H9 (cell line): Measurements from ENCODE around the gene CTSW. TPM values are rescaled to one million over a fixed set of nuclear protein-coding genes. Genes with fewer than 3 reads are reported as not detected.

ENCODE experiments used
- DNase-seq: peaks from one replicate; pipeline ENCODE4 v3.0.0-alpha.2; 2017
- H2AFZ ChIP-seq: one replicate; pipeline ENCODE4 v1.6.1; 2013; ENCODE audit warnings: mild to moderate bottlenecking, low read length, control low read depth, moderate library complexity
- H2AK5ac ChIP-seq: 2 replicates; pipeline ENCODE4 v1.6.1; 2013; ENCODE audit warnings: low read length, control low read depth, mixed read lengths; ENCODE audit not compliant: insufficient read length
- H2BK120ac ChIP-seq: one replicate; pipeline ENCODE4 v1.6.1; 2013; ENCODE audit warnings: low read depth, mild to moderate bottlenecking, low read length, control low read depth, inconsistent platforms; ENCODE audit not compliant: poor library complexity, severe bottlenecking
- H2BK12ac ChIP-seq: 2 replicates; pipeline ENCODE4 v1.6.1; 2013; ENCODE audit warnings: low read length, control low read depth, mixed read lengths, low read depth; ENCODE audit not compliant: insufficient read length
- H2BK15ac ChIP-seq: 2 replicates; pipeline ENCODE4 v1.6.1; 2013; ENCODE audit warnings: low read depth, low read length, control low read depth
- H2BK20ac ChIP-seq: one replicate; pipeline ENCODE4 v1.6.1; 2013; ENCODE audit warnings: low read depth, mild to moderate bottlenecking, low read length, control low read depth, inconsistent platforms; ENCODE audit not compliant: poor library complexity, severe bottlenecking
- H2BK5ac ChIP-seq: 2 replicates; pipeline ENCODE4 v1.6.1; 2013; ENCODE audit warnings: low read length, control low read depth, mixed read lengths; ENCODE audit not compliant: insufficient read length
- H3K14ac ChIP-seq: 2 replicates; pipeline ENCODE4 v1.6.1; 2013; ENCODE audit warnings: low read length, control low read depth; ENCODE audit not compliant: insufficient read depth
- H3K18ac ChIP-seq: 2 replicates; pipeline ENCODE4 v1.6.1; 2013; ENCODE audit warnings: low read depth, mild to moderate bottlenecking, mixed read lengths, low read length, control low read depth; ENCODE audit not compliant: insufficient read length
- H3K23ac ChIP-seq: 2 replicates; pipeline ENCODE4 v1.6.1; 2013; ENCODE audit warnings: low read length, control low read depth, mixed read lengths, low read depth; ENCODE audit not compliant: insufficient read length
- H3K23me2 ChIP-seq: 2 replicates; pipeline ENCODE4 v1.6.1; 2013; ENCODE audit warnings: low read depth, mild to moderate bottlenecking, mixed read lengths, low read length, control low read depth; ENCODE audit not compliant: insufficient read length, poor library complexity, severe bottlenecking
- H3K27ac ChIP-seq: 2 replicates; pipeline ENCODE4 v1.5.1; 2013; ENCODE audit warnings: low read length, control low read depth, mixed read lengths, low read depth; ENCODE audit not compliant: insufficient read length
- H3K27me3 ChIP-seq: 2 replicates; pipeline ENCODE4 v1.6.1; 2013; ENCODE audit warnings: low read length, control low read depth, inconsistent platforms; ENCODE audit not compliant: insufficient read depth
- H3K4ac ChIP-seq: 2 replicates; pipeline ENCODE4 v1.6.1; 2013; ENCODE audit warnings: low read depth, mild to moderate bottlenecking, control low read depth, inconsistent platforms, low read length, moderate library complexity
- H3K4me1 ChIP-seq: 2 replicates; pipeline ENCODE4 v1.6.1; 2013; ENCODE audit warnings: low read length, control low read depth, inconsistent platforms; ENCODE audit not compliant: insufficient read depth
- H3K4me2 ChIP-seq: 2 replicates; pipeline ENCODE4 v1.6.1; 2013; ENCODE audit warnings: low read length, control low read depth, mixed read lengths; ENCODE audit not compliant: insufficient read length, insufficient read depth
- H3K56ac ChIP-seq: 2 replicates; pipeline ENCODE4 v1.6.1; 2013; ENCODE audit warnings: low read depth, mild to moderate bottlenecking, mixed read lengths, low read length, control low read depth; ENCODE audit not compliant: insufficient read length
- H3K79me1 ChIP-seq: 2 replicates; pipeline ENCODE4 v1.6.1; 2013; ENCODE audit warnings: low read depth, mild to moderate bottlenecking, moderate library complexity, low read length, control low read depth, inconsistent platforms; ENCODE audit not compliant: insufficient read depth, poor library complexity, severe bottlenecking
- H3K79me2 ChIP-seq: 2 replicates; pipeline ENCODE4 v1.6.1; 2013; ENCODE audit warnings: low read length, control low read depth, inconsistent platforms; ENCODE audit not compliant: insufficient read depth
- H3K9ac ChIP-seq: 2 replicates; pipeline ENCODE4 v1.6.1; 2013; ENCODE audit warnings: low read length, control low read depth, mixed read lengths; ENCODE audit not compliant: insufficient read length; ENCODE audit errors: extremely low read depth
- H3K9me3 ChIP-seq: one replicate; pipeline ENCODE4 v1.6.1; 2013; ENCODE audit warnings: low read depth, low read length, inconsistent platforms; ENCODE audit not compliant: control insufficient read depth
- H3T11ph ChIP-seq: one replicate; pipeline ENCODE4 v1.6.1; 2013; ENCODE audit warnings: mild to moderate bottlenecking, low read length, control low read depth, inconsistent platforms
- H4K20me1 ChIP-seq: one replicate; pipeline ENCODE4 v1.6.1; 2013; ENCODE audit not compliant: control insufficient read depth, insufficient read length, insufficient read depth
- H4K5ac ChIP-seq: 2 replicates; pipeline ENCODE4 v1.6.1; 2013; ENCODE audit warnings: low read depth, mild to moderate bottlenecking, mixed read lengths, low read length, control low read depth; ENCODE audit not compliant: insufficient read length
- H4K8ac ChIP-seq: replicated peaks from 2 replicates; pipeline ENCODE4 v1.6.1; 2013; ENCODE audit warnings: low read length, control low read depth, mixed read lengths, low read depth; ENCODE audit not compliant: insufficient read length
- H4K91ac ChIP-seq: 2 replicates; pipeline ENCODE4 v1.6.1; 2013; ENCODE audit warnings: low read depth, mild to moderate bottlenecking, moderate library complexity, mixed read lengths, low read length, control low read depth; ENCODE audit not compliant: insufficient read length
- H3K27ac Mint-ChIP-seq, 3 experiments: 2 replicates in 2 of 3; 3 replicates in 1 of 3; pipeline ENCODE4 v1.8.0; 2020 to 2021; ENCODE audit warnings: mixed read lengths in 3 of 3, mild to moderate bottlenecking in 1 of 3, moderate library complexity in 1 of 3
- H3K27me3 Mint-ChIP-seq: 2 replicates; pipeline ENCODE4 v1.8.0; 2021; ENCODE audit warnings: low read depth, mild to moderate bottlenecking, moderate library complexity, mixed read lengths
- H3K36me3 Mint-ChIP-seq, 3 experiments: 2 replicates in 2 of 3; 3 replicates in 1 of 3; pipeline ENCODE4 v1.8.0; 2020 to 2021; ENCODE audit warnings: low read depth in 3 of 3, mixed read lengths in 3 of 3; ENCODE audit not compliant: insufficient read depth in 1 of 3
- H3K4me1 Mint-ChIP-seq, 2 experiments: 2 replicates each; pipeline ENCODE4 v1.8.0; 2020; ENCODE audit warnings: mixed read lengths in 2 of 2
- H3K4me3 Mint-ChIP-seq, 2 experiments: 2 replicates in 1 of 2; 3 replicates in 1 of 2; pipeline ENCODE4 v1.8.0; 2020 to 2021; ENCODE audit warnings: mild to moderate bottlenecking in 2 of 2, mixed read lengths in 2 of 2, moderate library complexity in 1 of 2
- H3K9me3 Mint-ChIP-seq, 2 experiments: 2 replicates in 1 of 2; 3 replicates in 1 of 2; pipeline ENCODE4 v1.8.0; 2020; ENCODE audit warnings: mild to moderate bottlenecking in 2 of 2, mixed read lengths in 2 of 2, moderate library complexity in 1 of 2
- WGBS: extraction: QIAGEN DNeasy Blood & Tissue Kit; methylation state at CpG from one replicate; pipeline ENCODE4 v1.1.7; 2013; ENCODE audit warnings: missing lambda C conversion rate, low lambda C conversion rate, mixed read lengths; ENCODE audit not compliant: insufficient read length; ENCODE audit errors: extremely low coverage; 5-methylcytosine and 5-hydroxymethylcytosine counted together
- total RNA-seq: library from RNA; stranded (reverse); gene quantifications from 2 replicates; pipeline ENCODE4 v1.2.1, GENCODE V29; 2021
- TF ChIP-seq, protein P1 (sequence below): fragments of 200-600 bp; sonication (generic); conservative IDR thresholded peaks from 3 replicates; pipeline ENCODE4 v1.8.0; 2021; ENCODE audit warnings: antibody characterized with exemption, mild to moderate bottlenecking

Gene CTSW
- total RNA-seq, 1 experiment from 2014 or later = not detected

DNA sequence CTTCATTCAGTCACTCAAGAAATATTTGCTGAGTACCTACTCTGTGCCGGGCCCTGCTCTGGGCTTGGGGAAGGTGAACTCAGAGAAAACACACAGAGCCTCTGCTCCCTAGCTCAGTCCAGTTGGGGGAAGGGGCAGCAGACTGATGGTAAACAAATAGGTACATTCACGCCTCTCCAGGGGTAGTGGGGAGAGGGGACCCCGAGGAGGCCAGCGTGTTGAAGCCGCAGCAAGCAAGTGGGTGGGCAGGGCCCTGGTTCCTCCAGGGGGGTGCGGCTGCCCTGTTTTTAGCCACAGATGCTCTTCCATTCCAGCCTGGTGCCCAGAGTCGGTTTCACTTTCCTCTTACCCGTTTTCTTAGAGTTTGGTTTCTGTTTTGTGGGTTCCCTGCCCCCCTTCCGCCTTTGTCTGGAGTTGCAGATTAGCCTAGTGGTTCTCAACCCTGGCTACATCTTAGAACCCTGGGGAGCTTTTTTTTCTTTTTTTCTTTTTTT is 48.3 kb downstream of the CTSW start:
- Histone ChIP-seq H2BK20ac (no peak overlapping the region), H4K5ac (no peak overlapping the region), H2BK12ac (no peak overlapping the region), H3K23ac (no peak overlapping the region), H3K4me2 (no peak overlapping the region), H3K18ac (no peak overlapping the region), H3K9me3 (no peaks in the 10 kb centered on the region), H3K56ac (no peak overlapping the region), H4K8ac (no peak overlapping the region), H3T11ph (no peak overlapping the region), H2BK120ac (no peak overlapping the region), H4K91ac (no peak overlapping the region), H3K27me3 (no peaks in the 10 kb centered on the region), H3K4ac (no peak overlapping the region), H3K14ac (no peak overlapping the region), H4K20me1 (no peaks in the 10 kb centered on the region), H3K9ac (no peak overlapping the region), H2AK5ac (no peak overlapping the region), H2AFZ (no peak overlapping the region), H3K23me2 (no peaks in the 10 kb centered on the region), H3K79me1 (no peaks in the 10 kb centered on the region), H2BK15ac (no peak overlapping the region), H3K79me2 (no peaks in the 10 kb centered on the region), H3K27ac (no peak overlapping the region), H2BK5ac (no peak overlapping the region), H3K4me1 (no peaks in the 10 kb centered on the region)
- Mint-ChIP-seq H3K9me3 (no peaks in the 10 kb centered on the region), H3K4me1 (peaks cover 10 to 32% of the 10 kb centered on the region in 2 experiments), H3K27me3 (no peaks in the 10 kb centered on the region), H3K36me3 (peaks cover 0 to 6% (median 5%) of the 10 kb centered on the region in 3 experiments; a peak in 4 of 7 replicates), H3K4me3 (no peak overlapping the region), H3K27ac (peak overlapping the region in 1 of 3 experiments; percentile 21; a peak in 2 of 7 replicates)
- TF ChIP-seq, protein P1, sequence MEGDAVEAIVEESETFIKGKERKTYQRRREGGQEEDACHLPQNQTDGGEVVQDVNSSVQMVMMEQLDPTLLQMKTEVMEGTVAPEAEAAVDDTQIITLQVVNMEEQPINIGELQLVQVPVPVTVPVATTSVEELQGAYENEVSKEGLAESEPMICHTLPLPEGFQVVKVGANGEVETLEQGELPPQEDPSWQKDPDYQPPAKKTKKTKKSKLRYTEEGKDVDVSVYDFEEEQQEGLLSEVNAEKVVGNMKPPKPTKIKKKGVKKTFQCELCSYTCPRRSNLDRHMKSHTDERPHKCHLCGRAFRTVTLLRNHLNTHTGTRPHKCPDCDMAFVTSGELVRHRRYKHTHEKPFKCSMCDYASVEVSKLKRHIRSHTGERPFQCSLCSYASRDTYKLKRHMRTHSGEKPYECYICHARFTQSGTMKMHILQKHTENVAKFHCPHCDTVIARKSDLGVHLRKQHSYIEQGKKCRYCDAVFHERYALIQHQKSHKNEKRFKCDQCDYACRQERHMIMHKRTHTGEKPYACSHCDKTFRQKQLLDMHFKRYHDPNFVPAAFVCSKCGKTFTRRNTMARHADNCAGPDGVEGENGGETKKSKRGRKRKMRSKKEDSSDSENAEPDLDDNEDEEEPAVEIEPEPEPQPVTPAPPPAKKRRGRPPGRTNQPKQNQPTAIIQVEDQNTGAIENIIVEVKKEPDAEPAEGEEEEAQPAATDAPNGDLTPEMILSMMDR = no peak
- DNase-seq = no peak
- WGBS = no CpG with 5 or more reads among the region's 9 CpGs
